Measurements from ENCODE around the gene VASN. TPM values are rescaled to one million over a fixed set of nuclear protein-coding genes. Genes with fewer than 3 reads are reported as not detected.
"Not testable (repeated sequence)": the region's sequence is repeated elsewhere in the genome, so short reads cannot be mapped to it uniquely, and the experiment has no call there.

The VASN gene
- total RNA-seq, 1 donor from 2014 or later: 3.1 TPM

- Histone ChIP-seq H4K20me1 (ENCODE audit: low read depth) (peaks cover 9% of the 10 kb centered on the region), H3K4me2 (no peak overlapping the region), H3F3A (ENCODE audit: low read depth) (peaks cover 5% of the 10 kb centered on the region), H3K27ac (no peak overlapping the region), H3K9ac (no peak overlapping the region), H3K4me1 (no peaks in the 10 kb centered on the region), H3K9me3 (ENCODE audit: low read depth) (no peaks in the 10 kb centered on the region), H2AFZ (replicated peaks) (no peak overlapping the region), H3K27me3 (no peaks in the 10 kb centered on the region), H3K4me3 (no peak overlapping the region), H3K79me2 (ENCODE audit: low read depth) (peaks cover 26% of the 10 kb centered on the region), H3K36me3 (no peaks in the 10 kb centered on the region)
- Mint-ChIP-seq H3K9me3 (peaks cover 4% of the 10 kb centered on the region), H3K27ac (no peak overlapping the region), H3K27me3 (ENCODE audit: insufficient read depth, low read depth) (peaks cover 15% of the 10 kb centered on the region), H3K36me3 (peaks cover 17% of the 10 kb centered on the region), H3K4me1 (peaks cover 3% of the 10 kb centered on the region), H3K4me3 (no peak overlapping the region)
- no peak for DNase-seq (ENCODE audit: low spot score)
- TF ChIP-seq EZH2 (IDR thresholded peaks at IDR 0.05): no peak
- no peak for TF ChIP-seq CTCF (IDR thresholded peaks at IDR 0.05)
- TF ChIP-seq EZH2phosphoT487 (IDR thresholded peaks at IDR 0.05): no peak
These were observed 31.2 kb upstream of the VASN start for GRCh38 chr16:4340443-4340842.

- H3K79me2 ChIP-seq (ENCODE audit: low read depth): peaks cover 34% of the 10 kb centered on the region
- no peak overlapping the region for H3K4me3 Mint-ChIP-seq
- H3K4me2 ChIP-seq: no peak overlapping the region
- H3K4me1 ChIP-seq: no peaks in the 10 kb centered on the region
- H3K4me3 ChIP-seq: no peak overlapping the region
- H3K4me1 Mint-ChIP-seq: no peaks in the 10 kb centered on the region
- peaks cover 15% of the 10 kb centered on the region for H3K27me3 Mint-ChIP-seq (ENCODE audit: insufficient read depth, low read depth)
- H3K27me3 ChIP-seq: no peaks in the 10 kb centered on the region
- no peaks in the 10 kb centered on the region for H3K9me3 ChIP-seq (ENCODE audit: low read depth)
- no peak overlapping the region for H3K9ac ChIP-seq
- peaks cover 4% of the 10 kb centered on the region for H3K9me3 Mint-ChIP-seq
- TF ChIP-seq EZH2phosphoT487 (IDR thresholded peaks at IDR 0.05): no peak
- TF ChIP-seq EZH2 (IDR thresholded peaks at IDR 0.05): no peak
- TF ChIP-seq CTCF (IDR thresholded peaks at IDR 0.05): no peak
- H3K36me3 Mint-ChIP-seq: peaks cover 13% of the 10 kb centered on the region
- no peak overlapping the region for H2AFZ ChIP-seq (replicated peaks)
- peaks cover 5% of the 10 kb centered on the region for H4K20me1 ChIP-seq (ENCODE audit: low read depth)
- peaks cover 5% of the 10 kb centered on the region for H3F3A ChIP-seq (ENCODE audit: low read depth)
- no peak overlapping the region for H3K27ac Mint-ChIP-seq
- H3K36me3 ChIP-seq: no peaks in the 10 kb centered on the region
- no peak for DNase-seq (ENCODE audit: low spot score)
- no peak overlapping the region for H3K27ac ChIP-seq
These were observed 30.4 kb upstream of the VASN start for GRCh38 chr16:4341250-4341649.

GRCh38 chr16:4342866-4343744 lies 28.5 kb upstream of the VASN start:
- Mint-ChIP-seq H3K27me3 (ENCODE audit: insufficient read depth, low read depth) (peaks cover 15% of the 10 kb centered on the region), H3K27ac (peak overlapping the region; percentile 83), H3K36me3 (peaks cover 13% of the 10 kb centered on the region), H3K4me3 (no peak overlapping the region), H3K9me3 (peaks cover 4% of the 10 kb centered on the region), H3K4me1 (peaks cover 3% of the 10 kb centered on the region)
- no peak overlapping the region for H3K27ac ChIP-seq
- H3F3A ChIP-seq (ENCODE audit: low read depth): peaks cover 5% of the 10 kb centered on the region
- no peaks in the 10 kb centered on the region for H3K27me3 ChIP-seq
- no peaks in the 10 kb centered on the region for H3K9me3 ChIP-seq (ENCODE audit: low read depth)
- H3K4me3 ChIP-seq: no peak overlapping the region
- no peak for DNase-seq (ENCODE audit: low spot score)
- H2AFZ ChIP-seq (replicated peaks): no peak overlapping the region
- no peak overlapping the region for H3K9ac ChIP-seq
- TF ChIP-seq EZH2phosphoT487 (IDR thresholded peaks at IDR 0.05) (no peak), CTCF (IDR thresholded peaks at IDR 0.05) (no peak), EZH2 (IDR thresholded peaks at IDR 0.05) (no peak)
- peaks cover 51% of the 10 kb centered on the region for H3K79me2 ChIP-seq (ENCODE audit: low read depth)
- H4K20me1 ChIP-seq (ENCODE audit: low read depth): peaks cover 12% of the 10 kb centered on the region
- no peak overlapping the region for H3K4me2 ChIP-seq
- no peaks in the 10 kb centered on the region for H3K36me3 ChIP-seq
- no peaks in the 10 kb centered on the region for H3K4me1 ChIP-seq

GRCh38 chr16:4344300-4344982 lies 27.2 kb upstream of the VASN start:
- H3K27me3 Mint-ChIP-seq (ENCODE audit: insufficient read depth, low read depth): peaks cover 17% of the 10 kb centered on the region
- H3K9me3 ChIP-seq (ENCODE audit: low read depth); H3K4me2 ChIP-seq; H3K4me3 ChIP-seq; H3K27me3 ChIP-seq; H3K27ac Mint-ChIP-seq; H3K9ac ChIP-seq; H3K9me3 Mint-ChIP-seq; H3K36me3 ChIP-seq; H3K4me1 ChIP-seq; H3F3A ChIP-seq (ENCODE audit: low read depth); H3K4me1 Mint-ChIP-seq; H3K27ac ChIP-seq; H2AFZ ChIP-seq (replicated peaks): not testable (repeated sequence)
- peaks cover 63% of the 10 kb centered on the region for H3K79me2 ChIP-seq (ENCODE audit: low read depth)
- peak overlapping the region; percentile 44 for H3K4me3 Mint-ChIP-seq
- H3K36me3 Mint-ChIP-seq: peaks cover 14% of the 10 kb centered on the region
- DNase-seq (ENCODE audit: low spot score): peak; percentile 38
- peaks cover 16% of the 10 kb centered on the region for H4K20me1 ChIP-seq (ENCODE audit: low read depth)

All from neural progenitor cell (in vitro differentiated cells).